Measurements from ENCODE around the gene MAGI3. TPM values are rescaled to one million over a fixed set of nuclear protein-coding genes. Genes with fewer than 3 reads are reported as not detected.
"Not testable (repeated sequence)": the region's sequence is repeated elsewhere in the genome, so short reads cannot be mapped to it uniquely, and the experiment has no call there.

MAGI3 gene
- total and polyA plus RNA-seq, 12 donors = 3.3 to 17.6 (median 11.8) TPM

DNA sequence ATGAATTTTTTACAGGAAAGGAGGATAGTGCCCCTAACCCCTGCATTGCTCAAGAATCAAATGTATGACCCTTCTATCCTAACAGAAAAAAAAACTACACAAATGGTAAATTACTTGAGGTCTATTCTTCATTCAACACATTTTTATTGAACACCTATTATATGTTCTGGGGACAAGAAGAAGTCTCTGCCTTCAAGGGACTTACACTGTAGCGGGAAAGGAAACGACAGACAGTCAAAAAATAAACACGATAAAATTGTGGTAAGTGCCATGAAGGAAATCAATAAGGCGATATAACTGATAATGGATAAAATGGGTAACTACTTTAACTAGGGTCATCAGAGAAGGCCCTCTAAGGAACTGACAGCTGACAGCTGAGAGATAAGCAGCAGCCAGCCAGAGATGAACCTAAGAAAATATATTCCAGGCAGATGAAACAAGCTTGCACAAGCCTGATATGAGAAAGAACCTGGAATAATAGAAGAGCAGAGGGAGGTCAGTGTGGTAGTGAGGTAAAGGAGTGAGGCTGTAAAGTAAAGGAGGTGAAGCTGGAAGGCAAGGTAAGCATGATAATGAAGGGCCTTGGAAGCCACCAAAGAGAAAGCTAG is 302.6 kb downstream of the MAGI3 start:
- Histone ChIP-seq H3K27me3 (no peaks in the 10 kb centered on the region), H3K36me3 (replicated peaks in 1 of 2) (peaks cover 0 to 3% of the 10 kb centered on the region in 2 donors), H3K9me3 (replicated peaks in 1 of 3) (peaks cover 0 to 8% (median 3%) of the 10 kb centered on the region in 3 donors), H3K4me3 (no peak overlapping the region), H3K4me1 (replicated peaks in 1 of 2) (no peaks in the 10 kb centered on the region), H3K27ac (no peak overlapping the region)
- TF ChIP-seq POLR2A (IDR thresholded peaks at IDR 0.05) = no peak
- TF ChIP-seq, protein P1, sequence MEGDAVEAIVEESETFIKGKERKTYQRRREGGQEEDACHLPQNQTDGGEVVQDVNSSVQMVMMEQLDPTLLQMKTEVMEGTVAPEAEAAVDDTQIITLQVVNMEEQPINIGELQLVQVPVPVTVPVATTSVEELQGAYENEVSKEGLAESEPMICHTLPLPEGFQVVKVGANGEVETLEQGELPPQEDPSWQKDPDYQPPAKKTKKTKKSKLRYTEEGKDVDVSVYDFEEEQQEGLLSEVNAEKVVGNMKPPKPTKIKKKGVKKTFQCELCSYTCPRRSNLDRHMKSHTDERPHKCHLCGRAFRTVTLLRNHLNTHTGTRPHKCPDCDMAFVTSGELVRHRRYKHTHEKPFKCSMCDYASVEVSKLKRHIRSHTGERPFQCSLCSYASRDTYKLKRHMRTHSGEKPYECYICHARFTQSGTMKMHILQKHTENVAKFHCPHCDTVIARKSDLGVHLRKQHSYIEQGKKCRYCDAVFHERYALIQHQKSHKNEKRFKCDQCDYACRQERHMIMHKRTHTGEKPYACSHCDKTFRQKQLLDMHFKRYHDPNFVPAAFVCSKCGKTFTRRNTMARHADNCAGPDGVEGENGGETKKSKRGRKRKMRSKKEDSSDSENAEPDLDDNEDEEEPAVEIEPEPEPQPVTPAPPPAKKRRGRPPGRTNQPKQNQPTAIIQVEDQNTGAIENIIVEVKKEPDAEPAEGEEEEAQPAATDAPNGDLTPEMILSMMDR (IDR thresholded peaks at IDR 0.05) = no peak
- WGBS, 4 donors = 96 to 99% (median 96%) methylated on average over 4 of the region's 4 CpGs
- no peak for DNase-seq
- intact Hi-C loops (cut with DNase I) = no loop called here

DNA sequence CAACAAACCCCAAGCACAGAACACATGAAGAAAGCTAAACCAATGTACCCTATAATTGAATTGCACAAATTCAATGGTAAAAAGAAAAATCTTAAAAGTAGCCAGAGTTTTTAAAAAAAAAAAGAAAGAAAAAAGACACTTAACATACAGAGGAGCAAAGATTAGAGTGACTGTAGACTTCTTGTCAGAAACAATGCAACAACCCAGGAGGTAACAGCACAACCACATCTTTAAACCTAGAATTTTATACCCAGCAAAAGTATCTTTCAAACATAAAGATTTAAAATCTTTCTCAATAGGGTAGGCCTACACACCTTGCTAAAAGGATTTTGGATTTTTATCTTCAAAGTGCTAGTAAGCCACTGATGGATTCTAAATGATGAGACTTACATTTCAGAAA is 304.6 kb downstream of the MAGI3 start:
- intact Hi-C loops (cut with DNase I) = no loop called here
- Histone ChIP-seq H3K4me1 (replicated peaks in 1 of 2) (no peaks in the 10 kb centered on the region), H3K9me3 (replicated peaks in 1 of 3) (peaks cover 0 to 8% (median 3%) of the 10 kb centered on the region in 3 donors), H3K4me3 (no peak overlapping the region), H3K27me3 (no peaks in the 10 kb centered on the region), H3K27ac (no peak overlapping the region), H3K36me3 (replicated peaks in 1 of 2) (peaks cover 0 to 3% of the 10 kb centered on the region in 2 donors)
- no peak for DNase-seq
- TF ChIP-seq POLR2A (IDR thresholded peaks at IDR 0.05) = no peak
- TF ChIP-seq, protein P1 (IDR thresholded peaks at IDR 0.05) = no peak

DNA sequence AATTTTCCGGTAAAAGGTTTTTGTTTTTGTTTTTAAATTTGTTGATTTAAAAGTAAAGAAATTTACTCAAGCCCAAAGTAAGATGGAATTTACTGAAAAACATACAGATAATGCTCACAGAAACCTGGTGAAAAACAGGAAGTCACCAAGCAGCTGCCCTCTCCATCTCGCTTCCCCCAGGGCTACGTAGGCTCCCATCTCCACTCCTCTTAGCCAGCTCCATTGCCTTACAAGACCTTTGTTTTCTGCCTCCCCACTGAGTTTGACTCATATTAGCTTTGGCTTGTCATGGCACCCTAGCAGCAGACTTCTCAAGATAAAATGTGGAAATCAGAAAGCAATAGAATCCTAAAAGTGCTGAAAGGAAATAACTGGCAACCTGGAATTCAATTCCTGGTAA is 311.1 kb downstream of the MAGI3 start:
- no peaks in the 10 kb centered on the region for H3K4me1 ChIP-seq (replicated peaks in 1 of 2)
- DNase-seq = no peak
- H3K4me3 ChIP-seq = no peak overlapping the region
- TF ChIP-seq POLR2A (IDR thresholded peaks at IDR 0.05) = no peak
- TF ChIP-seq, protein P1 (IDR thresholded peaks at IDR 0.05) = no peak
- H3K27ac ChIP-seq = no peak overlapping the region
- H3K27me3 ChIP-seq = no peaks in the 10 kb centered on the region
- peaks cover 0 to 3% of the 10 kb centered on the region in 2 donors for H3K36me3 ChIP-seq (replicated peaks in 1 of 2)
- no peaks in the 10 kb centered on the region for H3K9me3 ChIP-seq (replicated peaks in 1 of 3)
- 76 to 94% (median 87%) methylated on average over 3 of the region's 3 CpGs for WGBS, 4 donors
- intact Hi-C loops (cut with DNase I) = no loop called here

DNA sequence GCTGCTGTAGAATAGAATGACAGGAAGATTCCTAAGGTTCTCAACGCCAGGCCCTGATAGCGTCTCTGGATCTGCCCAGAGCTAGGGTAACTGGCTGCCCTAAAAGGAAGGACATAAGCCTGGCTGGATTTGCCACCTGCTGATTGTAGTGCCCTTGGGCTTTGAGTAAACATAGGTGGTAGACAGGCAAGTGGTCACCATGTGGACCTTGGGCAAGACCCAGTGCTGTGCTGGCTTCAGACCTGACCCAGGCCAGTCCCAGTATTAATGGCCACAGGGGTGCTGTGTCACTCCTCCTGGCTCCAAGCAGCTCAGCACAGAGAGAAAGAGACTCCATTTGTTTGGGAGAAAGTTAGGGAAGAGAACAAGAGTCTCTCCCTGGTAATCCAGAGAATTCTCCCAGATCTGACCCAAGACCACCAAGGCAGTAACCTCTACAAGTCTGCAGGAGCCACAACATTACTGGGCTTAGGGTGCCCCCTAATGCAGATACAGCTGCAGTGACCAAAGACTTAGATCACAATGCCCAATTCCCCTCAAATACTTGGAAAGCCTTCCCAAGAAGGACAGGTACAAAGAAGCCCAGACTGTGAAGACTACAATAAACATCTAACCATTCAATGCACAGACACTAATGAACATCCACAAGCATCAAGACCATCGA is 324.4 kb downstream of the MAGI3 start:
- Histone ChIP-seq H3K4me3 (no peak overlapping the region), H3K9me3 (replicated peaks in 1 of 3) (no peaks in the 10 kb centered on the region), H3K27me3 (no peaks in the 10 kb centered on the region), H3K27ac (no peak overlapping the region), H3K4me1 (replicated peaks in 1 of 2) (no peaks in the 10 kb centered on the region), H3K36me3 (replicated peaks in 1 of 2) (peaks cover 0 to 12% of the 10 kb centered on the region in 2 donors)
- TF ChIP-seq POLR2A (IDR thresholded peaks at IDR 0.05) = no peak
- TF ChIP-seq, protein P1 (IDR thresholded peaks at IDR 0.05) = no peak
- 97 to 98% (median 98%) methylated on average over 3 of the region's 3 CpGs for WGBS, 4 donors
- intact Hi-C loops (cut with DNase I) = no loop called here
- no peak for DNase-seq

DNA sequence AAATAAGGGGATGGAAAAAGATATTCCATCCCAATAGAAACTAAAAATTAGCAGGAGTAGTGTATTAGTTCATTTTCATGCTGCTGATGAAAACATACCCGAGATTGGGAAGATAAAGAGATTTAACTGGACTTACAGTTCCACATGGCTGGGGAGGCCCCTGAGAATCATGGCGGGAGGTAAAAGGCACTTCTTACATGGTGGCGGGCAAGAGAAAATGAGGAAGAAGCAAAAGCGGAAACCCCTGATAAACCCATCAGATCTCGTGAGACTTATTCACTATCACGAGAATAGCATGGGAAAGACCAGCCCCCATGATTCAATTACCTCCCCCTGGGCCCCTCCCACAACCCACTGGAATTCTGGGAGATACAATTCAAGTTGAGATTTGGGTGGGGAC is 327.2 kb downstream of the MAGI3 start:
- H3K36me3 ChIP-seq (replicated peaks in 1 of 2) = not testable (repeated sequence)

DNA sequence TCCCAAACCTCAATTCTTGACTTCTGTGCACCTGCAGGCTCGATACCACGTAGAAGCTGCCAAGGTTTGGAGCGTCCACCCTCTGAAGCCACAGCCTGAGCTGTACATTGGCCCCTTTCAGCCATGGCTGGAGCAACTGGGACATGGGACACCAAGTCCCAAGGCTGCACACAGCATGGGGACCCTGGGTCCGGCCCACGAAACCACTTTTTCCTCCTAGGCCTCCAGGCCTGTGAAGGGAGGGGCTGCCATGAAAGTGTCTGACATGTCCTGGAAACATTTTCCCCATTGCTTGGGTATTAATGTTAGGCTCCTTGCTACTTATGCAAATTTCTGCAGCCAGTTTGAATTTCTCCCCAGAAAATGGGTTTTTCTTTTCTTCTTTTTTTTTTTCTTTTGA is 328.3 kb downstream of the MAGI3 start:
- H3K36me3 ChIP-seq (replicated peaks in 1 of 2); H3K9me3 ChIP-seq (replicated peaks in 1 of 3); H3K27me3 ChIP-seq; DNase-seq; H3K27ac ChIP-seq; intact Hi-C loops (cut with DNase I); H3K4me3 ChIP-seq; H3K4me1 ChIP-seq (replicated peaks in 1 of 2): not testable (repeated sequence)
- 93 to 99% (median 97%) methylated on average over 2 to 5 of the region's 5 CpGs for WGBS, 4 donors

More for the DNA sequence above, 327.2 kb downstream of the MAGI3 start:
- H3K4me3 ChIP-seq; H3K9me3 ChIP-seq (replicated peaks in 1 of 3); DNase-seq; H3K4me1 ChIP-seq (replicated peaks in 1 of 2); H3K27me3 ChIP-seq; H3K27ac ChIP-seq; intact Hi-C loops (cut with DNase I): not testable (repeated sequence)
- WGBS, 4 donors = 93 to 99% (median 98%) methylated on average over 6 of the region's 6 CpGs

Measured in adrenal gland (tissue), 12 donors.